SU-DHL-6 (cell line): ENCODE results near the gene DISP3.

ENCODE experiments used
- EZH2phosphoT487 ChIP-seq: fragments of 200-600 bp; sonication (generic), shearing (Covaris generic); conservative IDR thresholded peaks from 2 replicates; pipeline ENCODE4 v1.6.1; 2018; ENCODE audit warnings: mild to moderate bottlenecking, antibody characterized with exemption, low read length, moderate library complexity, mixed read lengths
- TF ChIP-seq, protein P1 (sequence below): fragments of 200-600 bp; sonication (generic); IDR thresholded peaks from one replicate; pipeline ENCODE4 v1.5.1; 2017; ENCODE audit warnings: antibody characterized with exemption, mild to moderate bottlenecking, low read length, moderate library complexity; ENCODE audit not compliant: insufficient read depth, poor library complexity, severe bottlenecking

DNA sequence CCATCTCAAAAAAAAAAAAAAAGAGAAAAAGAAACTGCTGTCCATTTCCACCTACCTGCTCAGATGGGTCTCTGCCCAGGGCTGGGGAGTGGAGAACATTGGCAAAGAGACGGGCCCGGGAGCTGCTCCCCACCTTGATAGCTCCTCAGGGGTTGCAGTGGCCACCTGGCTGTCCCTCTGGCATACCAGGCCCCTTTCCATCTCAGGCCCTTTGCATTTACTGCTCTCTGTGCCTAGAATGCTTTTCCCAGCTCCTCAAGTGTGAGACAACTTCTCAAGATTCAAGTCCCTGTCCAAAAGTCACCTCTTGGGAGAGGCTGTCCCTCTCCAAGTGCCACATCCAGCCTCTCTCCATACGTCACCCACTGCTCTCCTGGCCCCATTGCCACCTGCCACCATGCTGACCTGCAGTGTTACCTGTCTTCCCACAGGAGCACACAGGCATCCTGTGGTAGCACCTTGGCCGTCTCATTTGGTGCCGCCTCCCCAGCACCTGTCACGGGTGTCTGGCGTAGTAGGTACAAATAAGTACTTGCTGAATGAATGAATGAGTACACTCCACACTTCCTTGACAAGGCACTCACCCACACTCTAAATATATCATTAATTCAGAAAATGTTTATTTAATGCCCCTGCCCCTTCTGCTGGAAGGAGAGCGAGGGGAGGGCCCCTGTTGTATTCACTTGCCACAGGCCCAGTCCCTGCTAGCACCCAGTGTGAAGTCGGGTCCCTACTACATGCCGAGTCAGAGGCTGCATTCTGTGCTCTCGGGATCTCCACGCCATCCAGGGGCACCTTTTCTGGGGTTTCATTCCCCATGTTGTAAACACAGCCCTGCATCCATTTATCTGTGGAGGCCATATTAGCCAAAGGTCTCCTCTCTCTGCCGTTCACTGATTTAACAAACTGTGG lies 48.8 kb downstream of the DISP3 start:
- TF ChIP-seq, protein P1, sequence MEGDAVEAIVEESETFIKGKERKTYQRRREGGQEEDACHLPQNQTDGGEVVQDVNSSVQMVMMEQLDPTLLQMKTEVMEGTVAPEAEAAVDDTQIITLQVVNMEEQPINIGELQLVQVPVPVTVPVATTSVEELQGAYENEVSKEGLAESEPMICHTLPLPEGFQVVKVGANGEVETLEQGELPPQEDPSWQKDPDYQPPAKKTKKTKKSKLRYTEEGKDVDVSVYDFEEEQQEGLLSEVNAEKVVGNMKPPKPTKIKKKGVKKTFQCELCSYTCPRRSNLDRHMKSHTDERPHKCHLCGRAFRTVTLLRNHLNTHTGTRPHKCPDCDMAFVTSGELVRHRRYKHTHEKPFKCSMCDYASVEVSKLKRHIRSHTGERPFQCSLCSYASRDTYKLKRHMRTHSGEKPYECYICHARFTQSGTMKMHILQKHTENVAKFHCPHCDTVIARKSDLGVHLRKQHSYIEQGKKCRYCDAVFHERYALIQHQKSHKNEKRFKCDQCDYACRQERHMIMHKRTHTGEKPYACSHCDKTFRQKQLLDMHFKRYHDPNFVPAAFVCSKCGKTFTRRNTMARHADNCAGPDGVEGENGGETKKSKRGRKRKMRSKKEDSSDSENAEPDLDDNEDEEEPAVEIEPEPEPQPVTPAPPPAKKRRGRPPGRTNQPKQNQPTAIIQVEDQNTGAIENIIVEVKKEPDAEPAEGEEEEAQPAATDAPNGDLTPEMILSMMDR, result no peak
- no peak for TF ChIP-seq EZH2phosphoT487
